Frontal cortex (tissue), 4 donors: ENCODE results near the gene GP1BB. TPM values are rescaled to one million over a fixed set of nuclear protein-coding genes. Genes with fewer than 3 reads are reported as not detected.
"Not testable (repeated sequence)": the region's sequence is repeated elsewhere in the genome, so short reads cannot be mapped to it uniquely, and the experiment has no call there.

Experiments used
- DNase-seq, 2 donors: peaks; one replicate each; pipeline ENCODE4 v3.0.0; 2012; ENCODE audit warnings: low spot score in 2 of 2
- FAIRE-seq: peaks from 2 replicates; lab custom pipeline; 2012; peaks lifted over from hg19 to GRCh38; lab: Jason Lieb, UNC
- total RNA-seq: library from RNA; depleted of rRNA; stranded (reverse); fragments of >200 nt; gene quantifications from one replicate; pipeline ENCODE4 v1.2.3, GENCODE V29; 2014
- donor health status: control.
- donor health status: control.
- donor health status: control.

The GP1BB gene
- total RNA-seq: 24.1 TPM

DNA sequence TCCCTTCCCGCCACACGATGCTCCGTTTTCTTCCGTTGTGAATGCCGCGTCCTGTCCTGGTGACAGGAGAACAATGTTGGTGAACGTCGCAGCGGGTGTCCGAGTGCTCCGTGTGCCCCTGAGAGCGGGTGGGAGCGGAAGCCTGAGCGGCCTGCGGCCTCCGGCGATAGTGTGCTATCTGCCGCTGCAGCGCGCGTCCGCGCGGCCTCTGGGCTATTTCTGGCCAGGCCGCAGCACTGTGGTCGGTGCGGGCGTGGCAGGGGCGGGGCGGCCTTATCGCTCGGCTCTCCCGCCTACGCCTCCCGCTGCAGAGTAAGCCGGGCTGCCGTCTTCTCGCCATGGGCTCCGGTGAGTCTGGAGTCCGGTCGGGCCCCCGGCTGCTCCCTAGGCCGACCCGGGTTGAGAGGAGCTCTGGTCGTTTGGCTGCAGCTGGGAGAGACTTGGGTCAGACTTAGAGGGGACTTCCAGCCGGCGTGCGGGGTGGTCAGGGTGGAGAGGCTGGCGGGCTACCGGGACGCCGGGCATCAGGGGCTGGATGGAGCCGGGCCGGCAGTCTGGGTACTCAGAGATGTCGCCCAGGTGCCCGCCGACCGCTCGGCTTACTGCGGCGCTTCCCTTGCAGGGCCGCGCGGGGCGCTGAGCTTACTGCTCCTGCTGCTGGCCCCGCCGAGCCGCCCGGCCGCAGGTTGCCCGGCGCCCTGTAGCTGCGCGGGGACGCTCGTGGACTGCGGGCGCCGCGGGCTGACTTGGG is at the start of gene GP1BB:
GP1BB (plus strand) TSS at position 308 of the 751 bp plus-strand sequence; CDS start at position 339, 31 bp downstream.
- DNase-seq (no peak), FAIRE-seq (no peak)

DNA sequence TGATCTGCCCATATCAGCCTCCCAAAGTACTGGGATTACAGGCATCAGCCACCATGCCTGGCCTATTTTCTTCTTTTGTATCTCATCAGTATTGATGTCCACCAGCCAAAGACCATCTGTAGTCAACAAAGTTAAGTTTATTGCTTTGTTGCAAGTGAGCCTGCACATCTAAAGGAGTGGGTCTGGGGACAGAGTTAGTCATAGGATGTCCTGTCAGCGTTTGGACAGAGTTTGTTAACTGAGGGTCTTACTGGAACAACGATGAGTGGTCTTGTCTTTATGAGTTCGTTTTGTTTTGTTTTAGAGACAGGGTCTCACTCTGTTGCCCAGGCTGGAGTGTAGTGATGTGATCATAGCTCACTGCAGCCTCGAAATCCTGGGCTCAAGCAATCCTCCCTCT is 49.7 kb upstream of the GP1BB start:
- FAIRE-seq (no peak), DNase-seq (no peak)

GRCh38 chr22:19674129-19674928 is 49.0 kb upstream of the GP1BB start:
- DNase-seq (no peak), FAIRE-seq (no peak)

- no peak for FAIRE-seq
Measured at GRCh38 chr22:19674929-19675253, 48.4 kb upstream of the GP1BB start.

GRCh38 chr22:19675428-19675827 is 47.9 kb upstream of the GP1BB start:
- DNase-seq: no peak
- no peak for FAIRE-seq

More at GRCh38 chr22:19674929-19675253, 48.4 kb upstream of the GP1BB start:
- no peak for DNase-seq

- not testable (repeated sequence) for FAIRE-seq
Measured at GRCh38 chr22:19676437-19676836, 46.9 kb upstream of the GP1BB start.

DNA sequence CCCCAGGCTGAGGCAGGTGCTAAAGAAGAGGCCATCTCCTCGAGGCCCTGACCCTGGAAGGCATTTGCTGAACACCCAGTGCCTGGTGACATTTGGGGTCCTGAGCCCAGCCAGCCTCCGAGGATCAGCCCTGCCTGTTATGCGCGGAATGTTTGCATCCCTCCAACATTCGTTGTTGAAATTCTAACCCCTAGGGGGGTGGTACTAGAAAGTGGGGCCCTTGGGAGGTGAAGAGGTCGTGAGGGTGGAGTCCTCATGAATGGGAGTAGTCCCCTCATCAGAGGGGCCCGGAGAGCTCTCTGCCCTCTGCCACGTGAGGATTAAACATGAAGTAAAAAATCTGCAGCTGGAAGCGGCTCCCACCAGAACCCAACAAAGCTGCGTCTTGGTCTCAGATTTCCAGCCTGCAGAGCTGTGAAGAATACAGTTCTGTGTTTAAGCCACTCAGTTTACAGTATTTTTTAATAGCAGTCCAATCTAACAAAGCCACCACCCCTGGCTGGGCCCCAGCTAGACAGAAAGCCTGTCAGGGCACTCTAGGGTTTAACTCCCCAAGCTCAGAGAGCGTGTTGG is 44.3 kb upstream of the GP1BB start:
- FAIRE-seq (no peak), DNase-seq (no peak)

More at GRCh38 chr22:19676437-19676836, 46.9 kb upstream of the GP1BB start:
- not testable (repeated sequence) for DNase-seq

- DNase-seq (no peak), FAIRE-seq (no peak)
Measured at GRCh38 chr22:19679522-19680101, 43.7 kb upstream of the GP1BB start.

DNA sequence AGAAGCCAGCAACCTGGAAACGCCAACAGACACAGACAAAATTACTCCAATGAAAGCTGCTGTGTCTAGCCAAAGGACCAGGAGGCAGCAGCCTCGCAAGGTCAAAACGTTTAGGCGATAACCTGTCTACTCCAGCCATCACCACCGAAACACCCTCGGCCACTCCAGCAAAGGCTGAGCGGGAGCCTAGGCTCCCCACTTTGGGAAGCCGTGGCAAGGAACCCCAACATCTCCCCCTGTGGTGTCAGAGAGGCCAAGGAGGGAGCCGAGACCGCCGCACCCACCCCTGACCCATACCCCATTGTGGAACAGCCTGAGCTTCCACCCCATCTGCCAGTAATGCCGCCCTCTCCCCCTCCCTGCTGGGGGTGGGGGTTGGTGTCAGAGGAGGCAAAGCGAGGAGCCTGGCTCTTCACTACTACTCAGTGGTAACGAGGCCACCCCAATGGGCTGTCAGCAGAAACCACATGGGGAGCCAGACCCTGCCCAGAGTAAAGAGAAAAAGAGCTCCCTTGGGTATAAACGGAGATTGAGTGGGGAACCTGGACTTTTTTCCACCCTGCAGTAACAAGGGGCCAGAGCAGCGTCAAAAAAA is 43.0 kb upstream of the GP1BB start:
- DNase-seq (no peak), FAIRE-seq (no peak)

DNA sequence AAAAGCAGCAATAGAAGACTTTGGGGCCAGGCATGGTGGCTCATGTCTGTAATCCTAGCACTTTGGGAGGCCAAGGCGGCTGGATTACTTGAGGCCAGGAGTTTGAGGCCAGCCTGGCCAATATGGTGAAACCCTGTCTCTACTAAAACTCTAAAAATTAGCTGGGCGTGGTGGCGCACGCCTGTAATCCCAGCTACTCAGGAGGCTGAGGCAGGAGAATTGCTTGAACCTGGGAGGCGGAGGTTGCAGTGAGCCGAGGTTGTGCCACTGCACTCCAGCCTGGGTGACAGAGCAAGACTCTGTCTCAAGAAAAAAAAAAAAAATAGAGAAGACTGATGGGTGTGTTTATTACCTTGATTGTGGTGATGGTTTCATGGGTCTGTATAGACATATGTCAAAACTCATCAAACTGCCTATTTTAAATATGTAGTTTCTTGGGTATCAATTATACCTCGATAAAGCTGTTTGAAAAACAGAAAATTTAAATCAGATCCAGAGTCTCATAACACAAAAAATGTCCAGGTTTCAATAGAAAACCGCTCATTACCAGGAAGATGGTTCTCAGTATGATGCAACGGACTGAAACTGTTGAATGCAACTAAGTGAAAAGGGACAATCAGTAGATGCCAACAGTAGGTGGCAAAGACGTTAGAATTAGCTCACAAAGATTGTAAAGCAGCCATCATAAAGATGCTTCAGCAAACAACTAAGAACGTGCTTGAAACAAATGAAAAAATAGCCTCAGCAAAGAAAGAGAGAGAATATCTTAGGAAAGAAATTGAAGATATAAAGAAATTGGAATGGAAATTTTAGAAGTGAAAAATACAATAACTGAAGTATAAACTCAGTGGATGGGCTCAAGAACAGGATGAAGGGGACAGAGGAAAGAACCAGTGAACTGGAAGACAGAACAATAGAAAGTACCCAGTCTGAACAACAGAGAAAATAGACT is 42.2 kb upstream of the GP1BB start:
- DNase-seq (no peak), FAIRE-seq (no peak)

GRCh38 chr22:19681863-19682245 is 41.5 kb upstream of the GP1BB start:
- FAIRE-seq (no peak), DNase-seq (no peak)

- FAIRE-seq (no peak), DNase-seq (no peak)
Measured at GRCh38 chr22:19686946-19687345, 36.4 kb upstream of the GP1BB start.

GRCh38 chr22:19687561-19688300 is 35.6 kb upstream of the GP1BB start:
- FAIRE-seq: no peak
- DNase-seq: no peak

DNA sequence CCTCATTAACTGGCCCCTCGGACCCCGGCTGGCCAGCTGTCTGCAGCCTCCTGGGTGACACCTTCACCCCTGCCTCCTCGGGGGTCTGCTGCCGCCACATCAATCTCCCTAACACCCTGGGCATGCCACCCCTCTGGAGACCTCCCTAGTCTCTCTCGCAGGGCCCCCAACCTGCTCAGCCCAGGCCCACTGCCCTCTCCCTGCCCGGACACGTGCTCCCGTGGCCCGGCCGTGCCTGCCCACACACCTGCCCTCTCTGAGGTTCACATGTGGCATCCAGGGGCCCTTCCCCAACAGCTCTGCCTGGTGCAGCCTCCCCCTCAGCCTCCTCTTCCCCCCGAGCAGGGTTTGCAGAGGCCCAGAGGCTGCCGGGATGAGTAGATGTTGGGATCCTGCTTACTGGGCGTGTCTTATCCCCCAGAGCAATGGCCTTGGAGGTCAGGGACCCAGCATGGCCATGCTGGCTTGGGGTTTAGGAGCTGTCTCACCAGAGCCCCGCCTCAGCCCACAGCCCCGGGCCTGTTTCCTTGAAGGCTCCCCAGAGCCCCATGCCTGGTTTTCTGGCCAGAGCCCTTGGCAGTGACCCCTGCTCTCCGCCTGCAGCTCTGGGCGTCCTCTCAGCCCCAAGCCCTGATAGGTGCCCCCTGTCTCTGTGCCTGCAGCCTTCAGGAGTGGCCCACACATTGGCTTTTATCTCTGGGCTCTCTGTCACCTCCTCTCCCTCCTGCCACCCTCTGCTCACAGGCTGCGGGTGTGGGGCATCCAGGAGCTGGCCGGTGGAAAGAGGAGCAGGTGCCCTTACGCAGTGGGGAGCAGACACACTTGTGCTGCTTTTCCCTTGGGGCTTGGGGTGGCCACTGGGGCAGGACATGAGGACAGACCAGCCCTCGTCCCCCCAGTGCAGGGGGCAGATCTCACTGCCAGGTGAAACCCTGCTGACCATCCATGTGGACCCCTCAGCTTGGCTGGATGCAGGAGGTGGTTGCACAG is 34.7 kb upstream of the GP1BB start:
- no peak for FAIRE-seq
- no peak for DNase-seq

DNA sequence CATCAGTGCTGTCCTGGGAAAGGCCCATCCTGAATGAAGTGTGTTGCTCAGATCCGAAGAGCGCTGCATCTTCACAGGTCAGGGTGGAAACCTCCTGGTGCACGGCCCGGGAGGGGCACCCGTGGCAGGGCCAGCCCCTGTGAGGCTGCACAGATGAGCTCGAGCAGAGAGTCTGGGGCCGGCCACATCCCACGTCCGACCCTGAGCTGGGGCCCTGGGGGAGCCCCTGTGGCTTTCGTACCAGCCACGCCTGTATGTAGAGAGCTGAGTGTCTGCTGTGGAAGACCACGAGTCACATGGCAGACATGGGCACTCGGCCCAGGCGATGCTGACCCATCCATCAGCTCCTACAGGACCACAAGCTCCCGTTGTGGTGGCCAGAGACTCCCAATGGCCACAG is 33.9 kb upstream of the GP1BB start:
- FAIRE-seq: no peak
- no peak for DNase-seq

GRCh38 chr22:19691007-19691720 is 32.2 kb upstream of the GP1BB start:
- FAIRE-seq (no peak), DNase-seq (no peak)
